HG02943 (cell line): ENCODE data around the gene NELL2.

ENCODE experiments used
- ATAC-seq: cut with Tn5 transposase; IDR thresholded peaks from one replicate; pipeline ENCODE4 v1.9.1; 2021; ENCODE audit warnings: mild to moderate bottlenecking, low read depth, moderate library complexity; ENCODE audit not compliant: unreplicated experiment

NELL2 gene

DNA sequence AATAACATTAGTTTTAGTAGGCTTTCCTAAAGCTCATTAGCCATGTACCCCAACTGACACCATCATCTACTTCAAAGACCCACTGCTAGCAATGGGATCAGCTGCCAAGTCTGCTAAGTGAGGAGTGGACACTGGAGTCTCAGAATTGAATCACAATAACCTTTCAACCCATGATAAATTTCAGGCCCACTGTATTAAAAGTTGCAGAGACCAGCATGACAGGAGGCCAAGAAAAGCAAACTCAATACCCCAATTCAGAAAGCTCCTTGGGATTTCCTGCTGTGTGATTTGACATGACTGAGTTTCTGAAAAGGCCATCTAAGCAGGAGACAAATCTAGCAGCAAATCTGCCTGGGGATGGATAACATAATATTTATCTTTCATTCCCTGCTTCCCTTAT is 320.7 kb downstream of the NELL2 start:
- no peak for ATAC-seq

DNA sequence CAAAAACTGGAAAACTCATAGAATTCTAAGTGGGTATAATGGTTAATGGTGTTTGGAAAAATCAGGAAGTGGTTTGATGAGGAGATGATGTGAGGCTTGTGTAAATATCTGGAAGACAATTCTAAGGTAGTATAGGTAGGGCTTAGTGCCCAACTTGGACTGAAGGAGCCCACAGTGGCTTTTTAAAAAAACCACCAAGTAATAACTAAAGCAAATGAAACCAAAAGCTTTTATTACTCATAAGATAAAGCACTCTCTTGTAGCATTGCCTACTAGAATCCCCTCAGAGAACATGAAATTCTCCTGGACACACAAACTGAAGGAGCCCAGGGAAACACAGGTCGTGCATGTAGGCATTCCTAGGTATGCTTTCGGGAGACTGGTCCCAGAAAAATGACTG is 324.5 kb downstream of the NELL2 start:
- ATAC-seq: no peak

DNA sequence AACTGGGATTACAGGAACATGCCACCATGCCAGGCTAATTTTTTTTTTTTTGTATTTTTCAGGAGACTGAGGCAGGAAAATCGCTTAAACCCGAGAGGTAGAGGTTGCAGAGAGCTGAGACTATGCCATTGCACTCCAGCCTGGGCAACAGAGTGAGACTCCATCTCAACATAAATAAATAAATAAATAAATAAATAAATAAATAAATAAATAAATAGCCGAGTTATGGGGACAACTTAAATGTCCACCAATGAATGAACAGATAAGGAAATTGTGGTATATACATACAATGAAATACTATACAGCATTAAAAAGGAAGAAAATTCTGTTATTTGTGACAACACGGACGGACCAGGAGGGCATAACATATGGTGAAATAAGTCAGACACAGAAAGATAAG is 325.7 kb downstream of the NELL2 start:
- ATAC-seq: no peak

DNA sequence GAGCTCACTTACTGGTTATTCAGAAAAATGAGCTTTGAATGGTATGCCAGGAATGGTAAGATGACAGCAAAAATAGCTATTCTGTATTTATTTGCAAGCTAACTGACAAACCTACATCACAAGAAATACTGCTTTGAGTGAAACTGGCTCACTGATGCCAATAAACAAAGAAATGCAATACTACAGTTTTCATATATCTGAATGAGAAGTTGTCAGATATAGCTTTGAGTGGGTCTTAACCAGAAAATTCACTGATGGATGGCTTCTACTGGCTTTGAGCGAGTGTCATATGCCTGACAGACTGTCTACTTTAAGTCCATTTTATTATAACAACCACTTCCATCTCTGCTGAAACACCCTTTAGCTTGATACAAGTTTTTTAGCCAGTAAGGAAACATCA is 330.1 kb downstream of the NELL2 start:
- no peak for ATAC-seq

DNA sequence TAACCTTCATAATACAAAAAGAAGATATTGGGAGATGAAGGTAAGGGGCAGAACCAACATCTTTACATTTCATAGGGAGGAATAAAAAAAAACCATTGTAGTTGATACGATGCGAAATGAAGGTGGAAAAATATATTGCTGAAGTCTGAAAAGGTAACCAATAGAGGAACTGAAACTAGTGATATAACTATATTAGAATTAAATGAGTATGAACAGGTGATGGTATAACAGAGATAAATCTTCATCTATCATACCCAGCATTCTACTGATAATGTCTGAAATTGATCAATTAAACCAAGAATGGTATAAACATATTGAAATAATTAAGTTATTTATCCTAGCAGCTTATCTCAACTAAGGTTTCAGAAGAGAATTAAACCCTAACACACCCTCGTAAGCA is 332.1 kb downstream of the NELL2 start:
- no peak for ATAC-seq

DNA sequence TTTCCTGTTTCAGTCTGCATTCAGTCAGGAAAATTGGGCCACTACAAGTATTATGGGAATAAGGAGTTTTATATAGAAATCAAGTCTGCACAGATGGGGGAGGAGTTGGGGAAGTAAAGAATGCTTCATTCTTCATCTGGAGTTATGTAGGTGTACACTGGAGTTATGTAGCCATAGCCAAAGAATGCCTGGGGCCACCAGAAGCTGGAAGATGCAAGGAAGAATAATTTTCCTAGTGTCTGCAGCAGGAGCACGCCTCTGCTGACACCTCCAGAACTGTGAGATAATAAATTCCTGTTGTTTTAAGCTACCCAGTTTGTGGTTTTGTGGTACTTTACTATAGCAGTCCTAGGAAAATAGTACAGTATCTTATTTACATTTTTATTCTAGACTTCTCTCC is 333.4 kb downstream of the NELL2 start:
- ATAC-seq: no peak

DNA sequence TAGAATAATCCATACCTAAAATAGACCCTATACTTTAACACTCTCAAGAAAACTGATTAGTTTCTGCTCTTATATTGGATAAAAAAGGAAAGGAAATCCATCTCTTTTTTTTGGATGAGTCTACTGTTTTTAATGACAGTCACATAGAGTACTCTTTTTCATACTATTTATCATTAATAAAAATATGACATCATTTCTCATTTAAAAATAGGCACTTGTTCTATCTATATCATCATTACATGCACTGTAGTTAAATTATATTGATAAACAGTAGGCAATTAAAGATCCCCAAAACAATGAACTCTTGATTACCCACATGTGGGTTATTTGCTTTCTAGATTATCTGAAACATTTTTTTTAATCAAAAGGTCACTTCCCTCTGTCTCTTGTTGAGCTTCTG is 338.8 kb downstream of the NELL2 start:
- ATAC-seq: no peak

DNA sequence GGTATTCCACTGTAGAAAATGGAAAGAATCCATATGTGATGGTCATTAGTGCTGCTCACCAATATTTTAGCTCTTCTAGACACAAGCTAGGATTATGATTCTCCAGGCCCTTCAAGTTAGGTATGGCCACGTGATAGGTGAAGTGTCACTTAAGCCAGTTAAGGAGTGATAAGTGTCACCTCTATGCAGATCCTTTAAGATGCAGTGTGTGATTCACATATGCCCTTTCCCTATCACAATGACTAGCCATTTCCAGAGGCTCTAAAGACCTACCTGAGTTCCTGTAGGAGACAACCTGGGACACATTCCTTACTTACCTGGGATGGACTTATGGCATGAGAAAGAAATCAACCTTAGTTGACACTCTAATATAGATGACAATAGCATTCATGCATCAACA is 343.2 kb downstream of the NELL2 start:
- no peak for ATAC-seq

DNA sequence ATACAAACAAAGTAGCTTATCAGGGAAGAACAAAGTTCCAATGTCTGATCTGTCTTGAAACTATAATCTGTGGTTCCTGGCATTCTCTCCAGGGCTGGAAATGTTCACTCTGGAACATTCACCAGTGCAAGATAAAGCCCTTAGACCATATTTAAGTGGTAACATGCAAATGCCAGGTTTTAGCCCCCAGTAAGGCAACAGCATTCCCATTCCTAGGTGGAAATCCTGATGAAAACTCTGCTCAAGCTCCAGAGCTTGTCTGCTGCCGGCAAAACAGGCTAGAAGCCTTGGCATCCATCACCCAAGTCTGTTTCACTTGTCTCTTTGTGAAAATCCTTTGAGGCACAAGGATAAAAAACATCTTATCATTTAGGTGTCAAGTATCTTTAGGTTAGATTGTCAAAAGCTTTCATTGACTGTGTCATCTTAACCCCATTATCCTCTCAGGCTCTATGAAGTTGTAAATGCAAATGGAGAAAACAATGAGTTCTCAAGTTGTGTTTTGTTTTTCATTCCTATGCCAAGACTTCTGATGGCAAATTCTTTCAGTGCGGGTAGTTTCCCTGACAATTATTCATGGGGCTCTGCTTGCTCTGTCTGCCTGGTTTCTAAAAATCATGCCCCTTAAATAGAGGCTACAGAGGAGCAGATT is 344.7 kb downstream of the NELL2 start:
- ATAC-seq: no peak

DNA sequence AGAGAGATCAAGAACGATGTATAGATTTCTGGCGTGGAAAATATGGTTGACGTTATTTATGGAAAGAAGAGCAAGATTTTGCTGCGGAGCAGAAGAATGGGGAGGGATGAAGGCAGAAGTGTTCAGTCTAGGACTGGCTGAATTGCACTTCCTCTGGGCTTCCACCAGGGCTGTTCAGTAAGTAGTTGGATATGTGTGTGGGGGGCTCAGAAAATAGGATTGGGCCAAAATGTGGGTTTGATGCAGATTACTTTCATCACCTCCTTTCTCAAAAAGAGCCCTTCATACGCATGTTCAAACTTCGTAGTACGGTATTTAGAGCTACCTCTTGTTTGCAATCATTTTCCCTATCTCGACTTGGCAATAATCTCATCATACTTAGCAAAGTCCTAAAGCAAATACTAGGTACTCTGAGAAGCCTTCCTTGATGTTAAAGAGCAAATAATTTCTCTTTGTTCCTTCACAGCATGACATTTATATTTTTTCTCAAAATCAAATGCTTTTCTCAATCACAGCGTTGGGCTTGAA is 349.4 kb downstream of the NELL2 start:
- no peak for ATAC-seq

DNA sequence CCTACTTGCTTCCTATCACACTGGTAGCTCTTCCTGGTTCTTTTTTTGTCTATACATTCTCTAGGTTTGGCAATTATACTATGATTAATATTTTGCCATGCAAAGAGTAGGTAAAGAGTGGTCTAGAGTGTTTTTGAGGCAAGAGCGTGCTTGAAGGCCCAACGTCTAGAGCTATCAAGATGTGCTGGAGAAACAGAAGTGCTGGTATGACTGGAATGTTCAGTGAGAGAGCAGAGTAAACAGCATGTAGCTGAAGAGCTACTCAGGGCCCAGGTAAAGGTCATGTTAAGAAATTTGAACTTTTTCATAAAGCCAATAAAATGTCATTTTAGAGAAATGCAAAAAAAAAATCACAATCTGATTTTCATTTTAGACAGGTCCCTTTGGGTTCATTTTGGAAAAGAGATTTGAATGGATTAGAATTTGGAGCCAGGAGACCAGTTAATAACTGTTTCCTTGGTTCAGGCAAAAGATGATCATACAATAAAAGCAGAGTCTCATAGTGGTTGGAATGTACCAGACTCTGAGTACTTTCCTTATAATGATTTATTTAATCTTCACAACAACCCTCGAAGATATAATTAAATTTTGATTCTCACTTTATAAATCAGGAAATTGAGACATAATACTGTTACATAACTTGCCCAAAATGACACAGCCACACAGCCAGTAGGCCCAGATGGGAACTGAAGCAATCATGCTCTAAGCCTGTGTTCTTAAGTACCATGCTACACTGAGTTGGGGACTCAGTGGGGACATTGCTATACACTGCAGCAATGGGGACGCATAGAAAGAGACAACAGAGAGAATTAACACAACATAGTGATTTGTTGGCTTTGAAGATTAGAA is 350.1 kb downstream of the NELL2 start:
- no peak for ATAC-seq

DNA sequence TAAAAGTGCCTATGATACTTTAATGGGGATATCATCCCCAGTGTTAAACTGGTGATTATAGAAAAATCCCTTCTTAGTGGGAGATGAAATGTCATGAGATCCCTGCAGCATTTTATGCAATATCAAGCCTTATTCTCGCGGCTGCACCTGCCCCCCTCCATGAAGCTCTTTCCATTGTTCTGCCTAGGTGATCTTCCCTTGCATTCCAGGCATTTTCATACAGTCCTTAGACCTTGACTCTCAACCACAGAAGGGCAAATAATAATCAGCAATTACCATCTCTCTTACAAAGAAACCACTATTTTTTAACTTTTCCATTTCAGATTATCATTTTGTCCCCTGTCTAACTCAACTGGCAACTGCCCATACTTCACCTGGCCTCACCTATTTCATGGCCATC is 352.3 kb downstream of the NELL2 start:
- no peak for ATAC-seq

DNA sequence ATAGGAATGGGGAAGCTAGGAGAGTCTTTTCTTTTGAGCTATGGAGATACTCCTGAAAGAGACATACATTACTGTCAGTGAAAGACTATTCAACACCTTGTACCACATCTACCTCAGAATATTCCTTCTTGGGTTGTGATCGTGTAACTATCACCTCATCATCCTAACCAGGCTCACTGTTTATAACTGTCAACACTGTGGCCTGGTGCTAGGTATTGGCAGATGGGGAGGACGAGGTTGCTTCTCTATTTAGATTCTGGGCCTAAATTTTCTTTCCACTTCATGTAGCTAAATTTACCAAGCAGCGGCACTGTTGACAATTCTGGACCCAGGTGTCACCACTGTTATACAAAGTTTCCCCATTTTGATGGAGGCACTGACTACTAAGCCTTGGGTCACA is 354.4 kb downstream of the NELL2 start:
- no peak for ATAC-seq

DNA sequence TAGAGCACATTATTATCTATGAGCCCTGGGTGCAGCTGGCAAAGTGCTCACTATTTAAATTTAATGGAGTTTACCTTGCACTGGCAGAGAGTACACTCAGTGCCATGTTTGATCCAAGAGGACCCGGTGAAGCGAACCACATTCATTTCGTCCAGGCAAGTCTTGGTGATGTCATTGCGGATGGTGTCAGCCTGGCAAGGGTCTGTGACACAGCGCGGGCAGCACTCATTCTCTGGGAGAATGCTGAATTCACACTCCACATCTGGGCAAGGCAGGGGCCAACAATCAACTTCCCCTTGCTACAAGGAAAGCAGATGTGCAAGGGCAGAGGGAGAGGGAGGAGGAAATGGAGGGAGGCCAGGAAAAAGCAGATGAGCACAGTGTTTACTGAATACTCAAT is 356.2 kb downstream of the NELL2 start:
- ATAC-seq: no peak

DNA sequence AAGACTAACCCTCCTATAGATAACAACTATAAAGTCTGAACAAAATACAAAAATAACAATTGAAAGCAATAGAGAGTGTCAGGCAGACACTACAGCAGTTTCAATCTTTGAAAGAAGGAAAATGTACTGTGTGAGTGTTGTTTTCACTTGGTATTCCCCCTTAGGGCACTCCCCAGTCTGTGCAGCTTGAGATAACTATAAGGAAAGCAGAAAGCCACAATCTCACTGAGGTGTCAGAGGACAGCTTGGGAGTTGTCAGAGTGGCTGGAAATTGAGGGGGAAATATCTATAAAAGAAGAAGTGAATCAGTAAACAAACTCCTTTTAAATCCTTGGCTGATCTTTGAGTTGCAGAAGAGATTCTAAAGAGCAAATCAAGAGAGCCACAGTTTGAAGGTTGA is 364.8 kb downstream of the NELL2 start:
- no peak for ATAC-seq

DNA sequence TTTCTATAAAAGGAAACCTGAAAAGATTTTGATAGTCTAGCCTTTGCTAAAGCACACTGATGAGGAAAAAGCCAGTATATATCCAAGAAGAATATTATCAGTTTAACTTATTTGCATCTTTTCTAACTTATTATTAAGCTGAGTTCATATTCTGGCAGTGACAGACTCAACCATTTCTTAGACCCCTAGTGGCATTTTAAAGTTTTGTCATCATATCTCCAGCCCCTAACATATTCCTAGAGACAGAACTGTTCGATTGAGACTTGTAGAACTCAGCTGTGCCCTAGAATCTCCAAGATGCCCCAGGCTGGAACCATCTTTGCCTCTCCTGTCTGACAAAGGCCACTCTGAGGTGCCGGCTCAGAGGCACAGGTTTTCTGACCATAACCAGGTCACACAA is 365.6 kb downstream of the NELL2 start:
- ATAC-seq: no peak

DNA sequence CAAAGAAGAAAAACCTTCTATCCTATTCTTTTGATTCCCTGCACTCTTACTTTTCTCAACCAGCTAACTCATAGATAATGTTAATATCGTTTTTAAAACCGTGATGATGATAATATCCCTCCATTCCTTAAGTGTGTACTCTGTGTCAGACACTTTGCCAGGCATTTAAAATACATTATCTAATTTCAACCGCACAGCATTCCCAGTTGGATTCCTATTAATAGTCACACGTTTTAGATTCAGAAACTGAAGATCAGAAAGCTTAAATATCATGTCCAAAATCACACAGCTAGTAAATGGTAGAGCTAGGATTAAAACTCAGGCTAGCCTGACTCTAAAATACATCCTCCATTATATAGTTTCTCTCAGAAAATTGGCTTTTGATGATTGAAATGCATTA is 366.0 kb downstream of the NELL2 start:
- ATAC-seq: no peak

DNA sequence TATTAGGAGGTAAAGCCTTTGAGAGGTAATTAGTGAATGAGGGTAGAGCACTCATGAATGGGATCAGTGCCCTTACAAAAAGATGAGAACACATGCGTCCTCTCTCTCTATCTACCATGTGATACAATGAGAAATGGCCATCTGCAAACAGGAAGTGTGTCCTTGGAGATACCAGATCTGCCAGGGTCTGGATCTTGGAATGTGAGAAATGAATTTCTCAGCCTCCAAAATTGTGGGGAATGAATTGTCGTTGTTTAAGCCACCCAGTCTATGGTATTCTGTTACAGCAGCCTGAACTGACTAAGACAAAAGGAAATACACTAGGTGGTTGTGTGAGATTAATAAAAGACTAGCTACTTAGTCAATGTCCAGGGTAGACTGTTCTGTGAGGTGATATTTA is 366.6 kb downstream of the NELL2 start:
- no peak for ATAC-seq

DNA sequence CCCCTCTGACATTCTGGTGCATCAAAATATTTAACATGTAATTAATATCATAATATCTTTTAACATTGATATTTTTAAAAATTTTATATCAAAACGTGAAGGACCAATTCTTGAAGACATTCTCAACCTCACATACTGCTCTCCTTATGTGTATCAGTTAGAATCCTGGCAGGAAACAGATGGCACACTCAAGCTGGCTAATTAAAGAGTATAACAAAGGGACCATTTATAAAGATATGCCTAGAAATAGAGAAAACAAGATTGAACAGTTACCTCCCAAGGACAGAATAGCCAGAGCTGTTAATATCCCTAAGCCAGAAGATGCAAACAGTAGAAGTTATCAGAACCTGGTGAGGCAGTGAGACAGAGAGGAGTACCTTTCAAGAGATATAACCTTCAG is 368.7 kb downstream of the NELL2 start:
- no peak for ATAC-seq

DNA sequence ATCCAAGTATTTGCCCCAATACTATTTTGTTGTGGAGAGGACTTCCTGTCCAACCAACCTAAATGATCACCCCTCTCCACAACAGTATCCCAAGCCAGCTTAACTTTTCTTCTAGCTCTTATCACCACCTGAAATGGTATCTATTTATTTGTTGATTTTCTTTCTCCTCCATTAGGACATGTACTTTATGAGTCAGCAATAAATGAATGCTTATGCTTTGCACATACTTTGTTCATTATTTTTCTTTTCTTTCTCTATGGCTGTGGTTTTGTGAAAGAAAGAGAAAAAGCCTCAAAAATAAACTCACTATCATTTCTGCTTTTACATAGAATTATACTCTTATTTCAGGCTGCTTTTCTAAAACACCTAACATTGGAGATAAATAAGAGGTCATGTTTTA is 371.3 kb downstream of the NELL2 start:
- ATAC-seq: no peak

DNA sequence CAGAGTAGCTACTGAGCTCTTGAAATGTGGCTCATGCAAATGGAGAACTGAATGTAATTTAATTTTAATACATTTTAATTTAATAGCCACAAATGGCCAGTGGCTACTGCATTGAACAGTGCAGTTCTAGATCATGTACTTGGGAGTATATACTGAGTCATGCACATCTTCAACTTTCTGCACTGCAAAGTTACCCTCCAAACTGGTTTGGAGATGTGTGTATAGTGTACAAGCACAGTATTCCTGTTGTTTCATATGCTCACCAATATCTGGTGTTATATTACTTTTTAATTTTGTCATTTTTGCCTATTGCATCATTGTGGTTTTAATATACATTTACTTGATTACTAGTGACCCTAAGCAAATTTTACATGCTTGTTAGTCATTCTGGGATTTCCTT is 372.8 kb downstream of the NELL2 start:
- no peak for ATAC-seq

DNA sequence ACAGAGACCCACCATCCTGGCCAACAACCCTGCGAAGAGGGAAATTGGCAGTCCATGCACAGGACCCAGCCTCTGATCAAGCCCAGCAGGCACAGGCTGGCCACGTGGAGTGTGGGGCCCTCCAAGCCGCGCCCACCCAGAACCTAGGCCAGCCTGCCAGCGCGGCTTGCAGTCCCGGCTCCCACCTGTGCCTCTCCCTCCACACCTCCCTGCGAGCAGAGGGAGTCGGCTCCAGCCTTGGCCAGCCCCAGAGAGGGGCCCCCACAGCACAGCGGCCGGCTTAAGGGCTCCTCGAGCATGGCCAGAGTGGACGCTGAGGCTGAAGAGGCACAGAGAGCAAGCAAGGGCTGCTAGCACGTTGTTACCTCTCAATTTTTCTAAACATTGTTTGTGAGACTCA is 373.4 kb downstream of the NELL2 start:
- no peak for ATAC-seq
